GM12891 (cell line): ENCODE results near the gene TCERG1L.
"Not testable (repeated sequence)": the region's sequence is repeated elsewhere in the genome, so short reads cannot be mapped to it uniquely, and the experiment has no call there.

Source experiments
- DNase-seq: peaks from one replicate; pipeline ENCODE4 v3.0.0; 2011; ENCODE audit warnings: low spot score; ENCODE audit not compliant: insufficient read length
- FAIRE-seq: peaks from 2 replicates; lab custom pipeline; 2011; peaks lifted over from hg19 to GRCh38; lab: Jason Lieb, UNC
- PAX5 ChIP-seq: IDR thresholded peaks from 2 replicates; pipeline ENCODE4 v1.6.1; 2011; ENCODE audit warnings: low read length, moderate library complexity, mild to moderate bottlenecking; ENCODE audit not compliant: insufficient read depth, severe bottlenecking
- POLR2A ChIP-seq: IDR thresholded peaks from 2 replicates; pipeline ENCODE4 v1.6.1; 2011; ENCODE audit warnings: low read depth, low read length, control low read depth
- POLR2AphosphoS5 ChIP-seq: IDR thresholded peaks from 2 replicates; pipeline ENCODE4 v1.6.1; 2011; ENCODE audit warnings: low read depth, low read length, control low read depth
- POU2F2 ChIP-seq: IDR thresholded peaks from 2 replicates; pipeline ENCODE4 v1.6.1; 2011; ENCODE audit warnings: low read depth, mild to moderate bottlenecking, control low read depth, low read length, moderate library complexity
- SPI1 ChIP-seq: IDR thresholded peaks from 2 replicates; pipeline ENCODE4 v1.6.1; 2011; ENCODE audit warnings: low read depth, low read length, control low read depth
- TAF1 ChIP-seq: IDR thresholded peaks from 2 replicates; pipeline ENCODE4 v1.6.1; 2011; ENCODE audit warnings: low read depth, low read length, control low read depth

Gene TCERG1L

DNA sequence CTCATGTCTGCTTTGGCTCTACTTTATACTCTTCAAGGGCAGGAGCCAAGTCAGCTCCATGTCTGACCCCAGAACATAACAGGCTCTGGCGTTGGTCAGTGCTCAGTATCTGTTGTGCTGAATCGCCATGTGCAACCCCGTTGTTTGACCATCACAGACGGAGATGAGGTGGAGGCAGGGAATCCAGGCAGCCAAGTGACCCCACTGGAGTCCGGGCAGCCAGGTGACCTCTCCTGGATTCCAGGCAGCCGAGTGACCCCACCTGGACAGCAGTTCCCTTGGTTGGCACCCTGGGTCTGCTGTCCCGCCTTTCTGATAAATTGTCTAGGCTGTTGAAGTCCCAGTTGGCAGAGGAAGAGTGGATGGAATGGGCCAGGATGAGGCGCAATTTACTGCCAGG is 232.2 kb downstream of the TCERG1L start:
- TF ChIP-seq POLR2AphosphoS5: no peak
- TF ChIP-seq TAF1: no peak
- FAIRE-seq: no peak
- no peak for DNase-seq

DNA sequence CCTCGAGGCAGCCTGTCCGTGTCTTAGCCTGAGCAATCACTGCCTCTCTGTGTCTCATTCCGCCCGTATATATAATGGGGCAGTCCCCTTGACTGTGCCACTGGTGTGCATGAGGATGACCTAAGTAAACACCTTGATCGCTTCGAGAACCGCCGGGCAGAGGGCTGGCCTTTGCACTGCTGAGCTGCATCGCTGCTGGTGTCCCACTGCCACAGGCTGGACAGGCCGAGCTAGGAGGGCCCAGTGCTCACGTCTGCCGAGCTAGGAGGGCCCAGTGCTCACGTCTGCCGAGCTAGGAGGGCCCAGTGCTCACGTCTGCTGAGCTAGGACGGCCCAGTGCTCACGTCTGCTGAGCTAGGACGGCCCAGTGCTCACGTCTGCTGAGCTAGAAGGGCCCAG is 232.6 kb downstream of the TCERG1L start:
- FAIRE-seq, DNase-seq: not testable (repeated sequence)

DNA sequence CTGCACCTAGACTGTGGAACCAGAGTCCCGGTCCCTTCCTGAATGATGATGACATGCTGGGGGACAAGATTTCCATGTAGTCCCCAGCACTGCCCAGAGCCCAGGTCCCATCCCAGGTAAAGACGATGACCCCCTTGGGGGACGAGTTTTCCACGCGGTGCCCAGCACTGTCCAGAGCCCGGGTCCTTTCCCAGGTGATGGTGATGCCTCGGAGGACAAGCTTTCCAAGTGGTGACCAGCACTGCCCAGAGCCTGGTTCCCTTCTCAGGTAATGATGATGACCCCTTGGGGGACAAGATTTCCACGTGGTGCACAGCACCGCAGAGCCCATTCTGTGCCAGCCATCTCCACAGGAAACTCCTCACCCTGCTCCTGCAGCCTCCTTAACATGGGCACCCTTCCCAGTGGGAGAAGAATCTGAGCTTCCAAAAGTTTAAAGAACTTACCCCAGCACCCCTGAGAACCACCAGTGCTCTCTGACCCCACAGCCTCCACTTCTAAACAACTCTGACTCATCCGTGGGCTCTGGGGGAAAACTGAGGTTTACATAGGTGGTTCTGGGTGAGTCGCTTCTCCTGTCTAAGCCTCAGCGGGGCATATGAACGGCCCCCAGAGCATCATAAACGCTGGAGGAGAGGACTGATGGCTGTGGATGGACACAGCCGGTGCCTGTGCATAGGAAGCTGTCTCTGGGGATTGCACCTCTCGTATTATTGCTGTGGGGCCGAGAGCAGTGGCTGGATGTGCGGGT is 233.2 kb downstream of the TCERG1L start:
- TF ChIP-seq PAX5: no peak
- TF ChIP-seq TAF1: no peak
- no peak for TF ChIP-seq POLR2AphosphoS5
- TF ChIP-seq POU2F2: no peak
- no peak for TF ChIP-seq SPI1
- TF ChIP-seq POLR2A: no peak
- no peak for FAIRE-seq

DNA sequence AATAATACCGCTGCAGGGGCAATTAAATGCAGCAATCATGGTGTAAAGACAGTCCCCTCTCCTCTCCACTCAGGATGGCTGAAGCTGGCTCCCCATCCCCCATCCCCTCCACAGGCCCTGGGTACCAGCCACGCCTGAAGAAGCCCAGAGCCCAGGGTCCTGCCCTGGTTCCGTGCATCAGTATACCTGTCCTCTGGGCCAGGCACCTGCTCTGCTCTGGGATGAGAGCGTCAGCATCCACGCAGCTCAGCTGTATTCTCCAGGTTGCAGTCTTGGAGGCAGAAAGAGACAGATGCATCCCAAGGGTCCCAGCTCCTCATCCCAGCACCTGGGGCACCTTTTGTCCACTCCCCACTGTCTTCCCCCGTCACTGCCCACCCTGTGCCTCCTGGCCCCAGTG is 233.8 kb downstream of the TCERG1L start:
- FAIRE-seq: no peak

More for the DNA sequence above, 233.2 kb downstream of the TCERG1L start:
- DNase-seq: no peak

DNA sequence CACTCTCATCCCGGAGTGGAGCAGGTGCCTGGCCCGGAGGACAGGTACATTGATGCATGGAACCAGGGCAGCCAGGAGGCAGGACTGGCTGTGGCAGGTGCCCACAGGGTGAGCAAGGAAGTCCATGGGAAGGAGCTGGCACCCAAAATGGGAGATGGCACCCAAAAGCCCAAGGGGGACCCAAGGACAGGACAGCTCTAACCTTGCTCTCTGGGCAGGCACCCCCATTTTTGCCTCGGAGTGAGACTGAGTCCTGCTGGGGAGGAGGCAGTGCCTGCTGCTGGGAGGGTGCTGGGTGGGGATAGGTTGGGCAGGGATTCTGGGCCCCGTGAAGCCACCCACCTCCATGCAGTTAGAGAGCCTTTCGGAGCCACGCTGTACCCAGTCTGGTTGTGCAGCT is 234.5 kb downstream of the TCERG1L start:
- DNase-seq: no peak
- no peak for TF ChIP-seq POLR2A
- no peak for TF ChIP-seq POLR2AphosphoS5
- TF ChIP-seq POU2F2: no peak
- no peak for TF ChIP-seq SPI1
- no peak for FAIRE-seq

More for the DNA sequence above, 233.8 kb downstream of the TCERG1L start:
- TF ChIP-seq POU2F2: no peak
- no peak for TF ChIP-seq TAF1
- no peak for TF ChIP-seq PAX5
- no peak for TF ChIP-seq POLR2A
- no peak for TF ChIP-seq POLR2AphosphoS5
- TF ChIP-seq SPI1: no peak
- no peak for DNase-seq

DNA sequence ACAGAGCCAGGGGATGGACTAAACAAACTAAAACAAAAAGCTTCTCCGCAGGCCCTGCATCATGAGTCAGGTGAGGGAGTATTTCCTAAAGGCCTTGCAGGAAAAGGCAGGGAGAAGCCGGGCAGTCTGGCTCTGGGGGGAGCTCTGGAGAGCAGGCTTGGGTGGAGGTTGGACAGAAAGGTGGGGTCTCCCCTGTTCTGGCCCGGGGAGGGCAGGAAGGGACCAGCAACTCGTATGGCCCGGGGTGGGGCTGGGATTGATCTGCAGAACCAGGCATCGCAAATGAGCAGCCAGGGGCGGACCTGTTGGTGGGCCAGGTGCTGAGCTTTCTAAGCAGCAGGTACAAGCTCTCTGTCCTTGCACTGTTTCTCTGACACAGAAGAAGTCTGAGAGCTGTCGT is 235.2 kb downstream of the TCERG1L start:
- TF ChIP-seq TAF1: no peak
- FAIRE-seq (no peak), DNase-seq (no peak)

DNA sequence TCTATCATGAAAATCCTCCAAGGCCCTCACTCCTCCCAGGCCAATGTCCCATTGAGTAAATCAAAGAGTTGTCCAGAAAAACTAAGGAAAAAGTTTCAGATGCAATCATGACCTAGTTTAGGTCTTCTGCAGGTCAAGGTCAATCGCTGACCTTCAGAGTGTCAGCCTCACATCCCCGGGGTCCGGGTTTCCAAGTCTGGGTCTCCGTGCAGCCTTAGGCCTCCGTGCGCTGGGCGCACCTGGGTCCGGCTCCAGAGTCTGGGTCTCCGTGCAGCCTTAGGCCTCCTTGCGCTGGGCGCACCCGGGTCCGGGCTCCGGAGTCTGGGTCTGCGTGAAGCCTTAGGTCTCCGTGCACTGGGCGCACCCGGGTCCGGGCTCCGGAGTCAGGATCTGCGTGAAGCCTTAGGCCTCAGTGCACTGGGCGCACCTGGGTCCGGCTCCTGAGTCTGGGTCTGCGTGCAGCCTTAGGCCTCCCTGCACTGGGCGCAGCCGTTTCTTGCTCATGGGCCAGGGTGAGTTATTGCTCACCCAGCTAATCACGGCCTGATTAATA is 236.2 kb downstream of the TCERG1L start:
- TF ChIP-seq POLR2AphosphoS5 (no peak), SPI1 (no peak), TAF1 (no peak), POLR2A (no peak), POU2F2 (no peak), PAX5 (no peak)
- DNase-seq: no peak
- no peak for FAIRE-seq

DNA sequence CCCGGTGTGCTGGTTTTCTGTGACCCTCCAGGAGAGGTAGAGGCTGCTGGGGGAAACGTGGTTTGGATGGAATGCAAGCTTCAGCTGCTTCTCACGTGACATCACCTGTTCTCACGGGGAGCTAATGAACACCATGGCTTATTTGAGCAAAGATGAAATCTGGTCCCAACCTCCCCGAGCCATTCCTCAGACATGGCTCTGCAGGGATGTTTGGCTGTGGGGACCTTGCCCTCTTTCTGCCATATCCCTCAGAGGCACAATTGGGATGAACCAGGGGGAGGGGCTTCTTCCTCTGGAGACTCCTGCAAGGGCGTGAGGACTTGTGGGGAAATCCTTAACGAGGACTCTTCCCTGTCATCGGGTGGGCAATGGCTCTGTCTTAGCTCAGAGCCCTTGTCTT is 236.8 kb downstream of the TCERG1L start:
- no peak for TF ChIP-seq TAF1
- no peak for TF ChIP-seq POLR2A
- TF ChIP-seq POU2F2: no peak
- no peak for TF ChIP-seq POLR2AphosphoS5
- TF ChIP-seq PAX5: no peak
- no peak for TF ChIP-seq SPI1
- FAIRE-seq (no peak), DNase-seq (no peak)

DNA sequence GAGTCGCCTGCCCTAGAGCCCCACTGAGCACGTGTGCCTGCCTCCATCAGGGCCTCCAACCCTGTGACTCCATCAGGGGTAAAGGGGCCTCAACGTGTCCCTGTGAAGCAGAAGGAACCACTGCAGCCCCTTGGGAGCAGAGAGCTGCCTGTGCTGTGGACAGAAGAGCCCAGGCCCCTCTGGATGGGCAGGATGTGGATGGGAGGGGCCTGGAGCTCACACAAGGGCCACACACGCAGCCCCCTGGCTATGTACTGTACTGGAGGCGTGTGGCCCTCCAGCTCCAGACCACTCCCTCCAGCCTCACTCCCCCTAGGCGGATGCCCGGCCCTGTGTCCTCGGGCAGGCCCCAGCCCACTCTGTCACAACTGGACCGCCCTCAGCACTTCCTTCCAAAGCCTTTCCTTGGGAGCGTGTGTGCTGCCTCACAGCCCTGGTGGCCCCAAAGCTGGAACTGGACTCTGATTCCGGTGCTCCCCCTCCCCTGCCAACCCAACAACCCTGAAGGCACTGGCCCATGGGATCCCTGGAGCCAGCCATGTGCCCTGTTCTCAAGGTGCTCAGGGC is 238.0 kb downstream of the TCERG1L start:
- DNase-seq: no peak
- FAIRE-seq: no peak
- TF ChIP-seq POLR2AphosphoS5: no peak
- TF ChIP-seq PAX5: no peak
- no peak for TF ChIP-seq TAF1
- no peak for TF ChIP-seq POLR2A
- TF ChIP-seq SPI1: no peak
- no peak for TF ChIP-seq POU2F2

DNA sequence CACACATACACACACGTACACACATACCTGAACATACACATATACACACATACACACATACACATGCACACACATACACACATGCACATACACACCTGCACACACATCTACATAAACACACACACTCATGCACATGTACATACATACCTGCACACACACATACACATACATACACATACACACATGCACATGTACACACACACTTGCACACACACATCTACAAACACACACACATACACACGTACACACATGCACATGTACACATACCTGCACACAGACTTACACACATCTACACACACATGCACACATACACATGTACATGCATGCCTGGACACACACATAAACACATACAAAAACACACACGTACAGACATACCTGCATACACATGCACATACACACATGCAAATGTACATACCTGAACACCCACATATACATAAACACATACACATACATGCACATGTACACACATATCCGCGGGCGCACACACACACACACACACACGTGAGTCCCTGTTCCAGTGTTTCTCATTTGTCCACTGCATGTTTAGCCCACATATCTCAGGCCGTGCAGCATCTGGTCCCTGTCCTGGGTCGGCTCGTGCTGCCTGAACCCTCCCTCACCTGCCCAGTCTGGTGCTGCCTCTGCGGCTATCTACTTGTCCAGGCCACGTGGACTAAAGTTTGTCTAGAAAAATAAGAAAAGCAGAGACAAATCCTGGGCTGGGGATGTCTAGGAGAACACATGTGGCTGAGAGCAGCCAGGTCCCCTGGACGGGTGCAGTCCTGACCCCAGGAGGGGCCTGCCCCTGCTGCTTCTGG is 238.7 kb downstream of the TCERG1L start:
- no peak for FAIRE-seq
- TF ChIP-seq SPI1 (no peak), POU2F2 (no peak), POLR2AphosphoS5 (no peak), POLR2A (no peak), PAX5 (no peak), TAF1 (no peak)
- no peak for DNase-seq
